ENCODE results near the gene HSFX4. TPM values are rescaled to one million over a fixed set of nuclear protein-coding genes. Genes with fewer than 3 reads are reported as not detected.
"Not testable (repeated sequence)": the region's sequence is repeated elsewhere in the genome, so short reads cannot be mapped to it uniquely, and the experiment has no call there.

HSFX4 gene, protein sequence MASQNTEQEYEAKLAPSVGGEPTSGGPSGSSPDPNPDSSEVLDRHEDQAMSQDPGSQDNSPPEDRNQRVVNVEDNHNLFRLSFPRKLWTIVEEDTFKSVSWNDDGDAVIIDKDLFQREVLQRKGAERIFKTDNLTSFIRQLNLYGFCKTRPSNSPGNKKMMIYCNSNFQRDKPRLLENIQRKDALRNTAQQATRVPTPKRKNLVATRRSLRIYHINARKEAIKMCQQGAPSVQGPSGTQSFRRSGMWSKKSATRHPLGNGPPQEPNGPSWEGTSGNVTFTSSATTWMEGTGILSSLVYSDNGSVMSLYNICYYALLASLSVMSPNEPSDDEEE
- not detected in 2 replicates for total RNA-seq (2011; cell fraction: chromatin; rRNA removed; ENCODE audit: low replicate concordance)
- not detected in 2 replicates for total RNA-seq (2011; cell fraction: nucleolus; rRNA removed)
- not detected in 2 replicates for total RNA-seq (2011; cell fraction: nucleoplasm; rRNA removed)
- total RNA-seq (2014; rRNA removed): 0.14 TPM in 1 of 2 replicates, not detected in the other
- total RNA-seq (2014; rRNA removed; fragmentation: Illumina TruSeq; extraction: Trizol): not detected in 2 replicates
- not detected in 2 replicates for total RNA-seq (2015; rRNA removed; fragmentation: Illumina TruSeq; extraction: Trizol)
- total RNA-seq (2021): not detected in 2 replicates
- not detected in 2 replicates for polyA plus RNA-seq (2011; rRNA removed)
- polyA plus RNA-seq (2011; cell fraction: cytosol; rRNA removed): not detected in 2 replicates
- not detected in 2 replicates for polyA plus RNA-seq (2011; cell fraction: nucleus; rRNA removed)
- 0.20 TPM in 1 of 2 replicates, not detected in the other for polyA plus RNA-seq (2012)
- not detected in 2 replicates for polyA plus RNA-seq (2014; fragmentation: Illumina TruSeq; extraction: Trizol)
- polyA plus RNA-seq (2014; fragmentation: Nextera tagmentation; extraction: Ambion mirVana): under 1 TPM; 0.10 to 0.24 TPM
- polyA plus RNA-seq (2014; rRNA removed): not detected in 2 replicates
- polyA minus RNA-seq (2011; rRNA and poly(A)+ RNA removed): not detected in 2 replicates
- polyA minus RNA-seq (2011; cell fraction: cytosol; rRNA and poly(A)+ RNA removed): not detected in 2 replicates
- not detected in 2 replicates for polyA minus RNA-seq (2011; cell fraction: nucleus; rRNA and poly(A)+ RNA removed)
- not detected for Bru-seq, nascent RNA
- not detected for BruChase-seq, experiment 1, labeled RNA remaining after a 2-hour chase
- not detected for BruChase-seq, experiment 2, labeled RNA remaining after a 6-hour chase
- long read RNA-seq, experiment 1: 0 reads
- long read RNA-seq, experiment 2: 0 reads
- long read RNA-seq, experiment 3: 0 reads

- H3K9ac ChIP-seq (ENCODE audit: insufficient read depth in 1 of 2, low read depth in 2 of 2, low read length in 2 of 2); H3K4me2 ChIP-seq (ENCODE audit: insufficient read depth, low read length); ATAC-seq; H3K4me3 ChIP-seq; FAIRE-seq; H2AFZ ChIP-seq (ENCODE audit: low read depth, low read length); H3K79me2 ChIP-seq (ENCODE audit: control insufficient read depth, insufficient read depth, low read length); intact Hi-C loops (cut with micrococcal nuclease); H3K27ac ChIP-seq (ENCODE audit: extremely low read depth, low read depth, low read length); in situ Hi-C loops (cut with MboI); H3K9me3 ChIP-seq (replicated peaks; ENCODE audit: control insufficient read depth, insufficient read depth, low read depth, low read length); H4K20me1 ChIP-seq (replicated peaks; ENCODE audit: control insufficient read depth, insufficient read depth, low read length); H3K36me3 ChIP-seq (ENCODE audit: control insufficient read depth, insufficient read depth, low read length); H3K4me1 ChIP-seq (replicated peaks in 1 of 2; ENCODE audit: control insufficient read depth in 2 of 2, insufficient read depth in 2 of 2, low read length in 2 of 2); H3K27me3 ChIP-seq (ENCODE audit: control insufficient read depth in 2 of 2, insufficient read depth in 2 of 2, low read length in 2 of 2); H3K9me1 ChIP-seq (ENCODE audit: control insufficient read depth, insufficient read depth, low read length); BruUV-seq (replicated peaks); POLR2A ChIA-PET; DNase-seq (ENCODE audit: extremely low read depth in 1 of 4, low spot score in 3 of 4); CTCF ChIA-PET (ENCODE audit: low intra/inter-chr PET ratio): not testable (repeated sequence)
- WGBS (ENCODE audit: insufficient coverage, low coverage, missing lambda C conversion rate): no CpG with 5 or more reads among the region's 7 CpGs
Observed at GRCh38 chrX:149929400-149929799, at the start of gene HSFX4. HSFX4 (plus strand) TSS chrX:149929573; CDS start chrX:149929645, 72 bp downstream.

Measured in K562 (cell line).